Liver (tissue), 9 donors: Measurements from ENCODE around the gene UPK3A. TPM values are rescaled to one million over a fixed set of nuclear protein-coding genes. Genes with fewer than 3 reads are reported as not detected.

Source experiments
- DNase-seq: peaks from one replicate; pipeline ENCODE4 v3.0.0-alpha.2; 2017; ENCODE audit warnings: low spot score
- H3K27ac ChIP-seq, 2 donors: one replicate each; pipeline ENCODE4 v1.7.0; 2013; ENCODE audit warnings: inconsistent platforms in 2 of 2, low read length in 2 of 2, control low read depth in 1 of 2, low read depth in 1 of 2, mild to moderate bottlenecking in 1 of 2
- H3K27me3 ChIP-seq, 4 donors: one replicate each; pipeline versions ENCODE4 v1.6.1 to v1.7.0; 2013; ENCODE audit warnings: low read length in 3 of 4, inconsistent platforms in 1 of 4, mild to moderate bottlenecking in 1 of 4, moderate library complexity in 1 of 4; ENCODE audit not compliant: control insufficient read depth in 4 of 4, insufficient read depth in 4 of 4
- H3K36me3 ChIP-seq, 4 donors: one replicate each; pipeline versions ENCODE4 v1.6.1 to v1.7.0; 2013; ENCODE audit warnings: low read length in 3 of 4, mild to moderate bottlenecking in 3 of 4, low read depth in 1 of 4, moderate library complexity in 1 of 4; ENCODE audit not compliant: control insufficient read depth in 4 of 4, insufficient read depth in 3 of 4
- H3K4me1 ChIP-seq, 4 donors: one replicate each; pipeline versions ENCODE4 v1.6.1 to v1.7.0; 2013; ENCODE audit warnings: low read length in 3 of 4, mild to moderate bottlenecking in 3 of 4, moderate library complexity in 1 of 4; ENCODE audit not compliant: control insufficient read depth in 4 of 4, insufficient read depth in 4 of 4
- H3K4me3 ChIP-seq, 3 donors: one replicate each; pipeline versions ENCODE4 v1.6.1 to v1.7.0; 2013; ENCODE audit warnings: low read length in 3 of 3, control low read depth in 1 of 3, low read depth in 1 of 3, mild to moderate bottlenecking in 1 of 3
- H3K9ac ChIP-seq, 2 donors: one replicate each; pipeline ENCODE4 v1.7.0; 2013; ENCODE audit warnings: low read length in 2 of 2, mild to moderate bottlenecking in 2 of 2, moderate library complexity in 2 of 2, control low read depth in 1 of 2, low read depth in 1 of 2
- H3K9me3 ChIP-seq, 4 donors: one replicate each; pipeline versions ENCODE4 v1.6.1 to v1.7.0; 2013; ENCODE audit warnings: low read length in 3 of 4; ENCODE audit not compliant: control insufficient read depth in 4 of 4
- EGR1 ChIP-seq, 2 donors: IDR thresholded peaks; 2 replicates each; pipeline ENCODE4 v1.6.1; 2016 to 2018; ENCODE audit warnings: antibody characterized with exemption in 2 of 2, low read depth in 2 of 2
- FOXA1 ChIP-seq: IDR thresholded peaks from 2 replicates; pipeline ENCODE4 v1.6.1; 2016; ENCODE audit warnings: antibody characterized with exemption
- FOXA2 ChIP-seq: IDR thresholded peaks from 2 replicates; pipeline ENCODE4 v1.6.1; 2016; ENCODE audit warnings: antibody characterized with exemption
- GABPA ChIP-seq, 2 donors: IDR thresholded peaks in 1 of 2; conservative IDR thresholded peaks in 1 of 2; 2 replicates each; pipeline ENCODE4 v1.6.1; 2016; ENCODE audit warnings: antibody characterized with exemption in 2 of 2, mild to moderate bottlenecking in 1 of 2, moderate library complexity in 1 of 2
- HNF4A ChIP-seq, 2 donors: conservative IDR thresholded peaks; 2 replicates each; pipeline ENCODE4 v1.6.1; 2016; ENCODE audit warnings: antibody characterized with exemption in 2 of 2, mild to moderate bottlenecking in 2 of 2
- HNF4G ChIP-seq: IDR thresholded peaks from 2 replicates; pipeline ENCODE4 v1.6.1; 2016; ENCODE audit warnings: antibody characterized with exemption
- JUND ChIP-seq, 2 donors: IDR thresholded peaks; 2 replicates each; pipeline ENCODE4 v1.6.1; 2016; ENCODE audit warnings: antibody characterized with exemption in 2 of 2
- NR2F2 ChIP-seq: IDR thresholded peaks from 2 replicates; pipeline ENCODE4 v1.6.1; 2016; ENCODE audit warnings: antibody characterized with exemption
- RAD21 ChIP-seq, 2 donors: IDR thresholded peaks; 2 replicates each; pipeline ENCODE4 v1.6.1; 2016; ENCODE audit warnings: antibody characterized with exemption in 2 of 2, mild to moderate bottlenecking in 2 of 2
- RXRA ChIP-seq, 2 donors: IDR thresholded peaks; 2 replicates each; pipeline ENCODE4 v1.6.1; 2017 to 2018; ENCODE audit warnings: antibody characterized with exemption in 2 of 2, mild to moderate bottlenecking in 1 of 2
- SP1 ChIP-seq: IDR thresholded peaks from 2 replicates; pipeline ENCODE4 v1.6.1; 2018; ENCODE audit warnings: antibody characterized with exemption, mild to moderate bottlenecking
- TAF1 ChIP-seq: conservative IDR thresholded peaks from 2 replicates; pipeline ENCODE4 v1.6.1; 2016; ENCODE audit warnings: antibody characterized with exemption, mild to moderate bottlenecking
- YY1 ChIP-seq: IDR thresholded peaks from 2 replicates; pipeline ENCODE4 v1.6.1; 2016; ENCODE audit warnings: antibody characterized with exemption, mild to moderate bottlenecking
- WGBS: extraction: QIAGEN DNeasy Blood & Tissue Kit; methylation state at CpG from one replicate; pipeline ENCODE4 v1.1.7; 2013; 5-methylcytosine and 5-hydroxymethylcytosine counted together
- polyA plus RNA-seq, 2 donors: library from polyadenylated mRNA; stranded (reverse) in 1 of 2; unstranded in 1 of 2; fragments of 200-250 nt in 1 of 2; fragments of >200 nt in 1 of 2; fragmentation: Nextera tagmentation in 1 of 2; extraction: Ambion mirVana in 1 of 2; gene quantifications; one replicate each; pipeline versions ENCODE4 v1.2.1 to v1.2.3, GENCODE V29; 2013 to 2015
- total RNA-seq, 2 donors: library from RNA; depleted of rRNA; stranded (reverse); fragments of >200 nt; gene quantifications; one replicate each; pipeline ENCODE4 v1.2.3, GENCODE V29; 2014
- TF ChIP-seq, protein P1 (sequence below): IDR thresholded peaks from 2 replicates; pipeline ENCODE4 v1.6.1; 2016; ENCODE audit warnings: antibody characterized with exemption
- TF ChIP-seq, protein P2 (sequence below): IDR thresholded peaks from 2 replicates; pipeline ENCODE4 v1.6.1; 2016; ENCODE audit warnings: antibody characterized with exemption
- TF ChIP-seq, protein P3 (sequence below): IDR thresholded peaks from 2 replicates; pipeline ENCODE4 v1.6.1; 2016; ENCODE audit warnings: antibody characterized with exemption, mild to moderate bottlenecking
- TF ChIP-seq, protein P4 (sequence below): fragments of 150-350 bp; IDR thresholded peaks from 2 replicates; pipeline ENCODE4 v1.5.1; 2017; ENCODE audit warnings: improper control_type of control experiment, low read depth, low read length; ENCODE audit not compliant: missing input control
- TF ChIP-seq, protein P5 (sequence below): IDR thresholded peaks from 2 replicates; pipeline ENCODE4 v1.6.1; 2016; ENCODE audit warnings: antibody characterized with exemption
- donor health status: healthy.
- donor health status: healthy.
- donor health status: healthy.
- donor health status: healthy.
- donor health status: healthy.

The UPK3A gene
- total and polyA plus RNA-seq, 4 donors: 0.42 TPM; not detected in 3

DNA sequence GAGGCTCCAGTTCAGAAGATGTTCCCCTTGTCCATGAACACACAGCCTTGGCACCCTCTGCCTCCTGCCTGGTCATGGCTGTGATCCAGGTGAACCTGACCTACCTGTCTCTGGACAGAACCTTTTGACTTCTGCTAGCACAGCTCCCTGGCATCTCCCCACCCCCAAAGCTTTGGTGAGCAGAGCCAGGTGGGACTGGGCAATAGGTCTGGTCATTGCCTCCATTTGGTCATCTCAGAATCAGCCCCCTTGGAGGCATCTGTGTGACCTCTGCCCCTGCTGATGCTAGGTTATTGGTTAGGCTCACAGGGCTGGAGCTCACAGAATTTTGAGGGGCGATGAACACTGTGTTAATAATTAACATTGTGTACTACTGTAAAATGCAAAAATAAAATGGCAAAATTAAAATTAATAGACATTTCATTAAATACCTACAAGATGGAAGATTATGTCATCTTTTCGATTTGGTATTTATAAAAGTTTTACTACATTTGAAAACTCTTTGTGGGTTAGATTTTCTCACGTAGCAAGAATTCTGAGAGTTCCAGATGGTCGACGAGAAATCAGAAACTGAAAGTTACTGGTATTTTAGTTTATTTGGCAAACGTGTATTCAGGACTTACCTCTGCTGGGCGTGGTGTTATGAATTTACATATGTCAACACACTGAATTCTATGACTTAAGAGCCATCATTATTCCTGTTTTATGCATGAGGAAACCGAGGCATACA lies 35.8 kb upstream of the UPK3A start:
- H3K4me3 ChIP-seq: peak overlapping the region in 2 of 3 donors; percentile 25
- TF ChIP-seq FOXA2: peak; percentile 28
- TF ChIP-seq JUND (IDR thresholded peaks at IDR 0.05): peak in 1 of 2 donors; percentile 76
- TF ChIP-seq YY1: peak; percentile 68
- TF ChIP-seq, protein P1, sequence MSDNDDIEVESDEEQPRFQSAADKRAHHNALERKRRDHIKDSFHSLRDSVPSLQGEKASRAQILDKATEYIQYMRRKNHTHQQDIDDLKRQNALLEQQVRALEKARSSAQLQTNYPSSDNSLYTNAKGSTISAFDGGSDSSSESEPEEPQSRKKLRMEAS: peak; percentile 56
- no peak for TF ChIP-seq FOXA1
- TF ChIP-seq TAF1: no peak
- TF ChIP-seq RAD21 (IDR thresholded peaks at IDR 0.05): no peak
- TF ChIP-seq, protein P2, sequence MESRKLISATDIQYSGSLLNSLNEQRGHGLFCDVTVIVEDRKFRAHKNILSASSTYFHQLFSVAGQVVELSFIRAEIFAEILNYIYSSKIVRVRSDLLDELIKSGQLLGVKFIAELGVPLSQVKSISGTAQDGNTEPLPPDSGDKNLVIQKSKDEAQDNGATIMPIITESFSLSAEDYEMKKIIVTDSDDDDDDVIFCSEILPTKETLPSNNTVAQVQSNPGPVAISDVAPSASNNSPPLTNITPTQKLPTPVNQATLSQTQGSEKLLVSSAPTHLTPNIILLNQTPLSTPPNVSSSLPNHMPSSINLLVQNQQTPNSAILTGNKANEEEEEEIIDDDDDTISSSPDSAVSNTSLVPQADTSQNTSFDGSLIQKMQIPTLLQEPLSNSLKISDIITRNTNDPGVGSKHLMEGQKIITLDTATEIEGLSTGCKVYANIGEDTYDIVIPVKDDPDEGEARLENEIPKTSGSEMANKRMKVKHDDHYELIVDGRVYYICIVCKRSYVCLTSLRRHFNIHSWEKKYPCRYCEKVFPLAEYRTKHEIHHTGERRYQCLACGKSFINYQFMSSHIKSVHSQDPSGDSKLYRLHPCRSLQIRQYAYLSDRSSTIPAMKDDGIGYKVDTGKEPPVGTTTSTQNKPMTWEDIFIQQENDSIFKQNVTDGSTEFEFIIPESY: peak; percentile 51
- TF ChIP-seq GABPA (IDR thresholded peaks at IDR 0.05 in 1 of 2, conservative IDR thresholded peaks at IDR 0.05 in 1 of 2): no peak
- TF ChIP-seq, protein P3, sequence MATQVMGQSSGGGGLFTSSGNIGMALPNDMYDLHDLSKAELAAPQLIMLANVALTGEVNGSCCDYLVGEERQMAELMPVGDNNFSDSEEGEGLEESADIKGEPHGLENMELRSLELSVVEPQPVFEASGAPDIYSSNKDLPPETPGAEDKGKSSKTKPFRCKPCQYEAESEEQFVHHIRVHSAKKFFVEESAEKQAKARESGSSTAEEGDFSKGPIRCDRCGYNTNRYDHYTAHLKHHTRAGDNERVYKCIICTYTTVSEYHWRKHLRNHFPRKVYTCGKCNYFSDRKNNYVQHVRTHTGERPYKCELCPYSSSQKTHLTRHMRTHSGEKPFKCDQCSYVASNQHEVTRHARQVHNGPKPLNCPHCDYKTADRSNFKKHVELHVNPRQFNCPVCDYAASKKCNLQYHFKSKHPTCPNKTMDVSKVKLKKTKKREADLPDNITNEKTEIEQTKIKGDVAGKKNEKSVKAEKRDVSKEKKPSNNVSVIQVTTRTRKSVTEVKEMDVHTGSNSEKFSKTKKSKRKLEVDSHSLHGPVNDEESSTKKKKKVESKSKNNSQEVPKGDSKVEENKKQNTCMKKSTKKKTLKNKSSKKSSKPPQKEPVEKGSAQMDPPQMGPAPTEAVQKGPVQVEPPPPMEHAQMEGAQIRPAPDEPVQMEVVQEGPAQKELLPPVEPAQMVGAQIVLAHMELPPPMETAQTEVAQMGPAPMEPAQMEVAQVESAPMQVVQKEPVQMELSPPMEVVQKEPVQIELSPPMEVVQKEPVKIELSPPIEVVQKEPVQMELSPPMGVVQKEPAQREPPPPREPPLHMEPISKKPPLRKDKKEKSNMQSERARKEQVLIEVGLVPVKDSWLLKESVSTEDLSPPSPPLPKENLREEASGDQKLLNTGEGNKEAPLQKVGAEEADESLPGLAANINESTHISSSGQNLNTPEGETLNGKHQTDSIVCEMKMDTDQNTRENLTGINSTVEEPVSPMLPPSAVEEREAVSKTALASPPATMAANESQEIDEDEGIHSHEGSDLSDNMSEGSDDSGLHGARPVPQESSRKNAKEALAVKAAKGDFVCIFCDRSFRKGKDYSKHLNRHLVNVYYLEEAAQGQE: peak; percentile 31
- TF ChIP-seq SP1: peak; percentile 65
- TF ChIP-seq RXRA (IDR thresholded peaks at IDR 0.05): peak; percentile 62 to 89
- TF ChIP-seq HNF4G: no peak
- no peak for TF ChIP-seq EGR1 (IDR thresholded peaks at IDR 0.05; ENCODE audit: low read depth in 2 of 2)
- TF ChIP-seq, protein P4, sequence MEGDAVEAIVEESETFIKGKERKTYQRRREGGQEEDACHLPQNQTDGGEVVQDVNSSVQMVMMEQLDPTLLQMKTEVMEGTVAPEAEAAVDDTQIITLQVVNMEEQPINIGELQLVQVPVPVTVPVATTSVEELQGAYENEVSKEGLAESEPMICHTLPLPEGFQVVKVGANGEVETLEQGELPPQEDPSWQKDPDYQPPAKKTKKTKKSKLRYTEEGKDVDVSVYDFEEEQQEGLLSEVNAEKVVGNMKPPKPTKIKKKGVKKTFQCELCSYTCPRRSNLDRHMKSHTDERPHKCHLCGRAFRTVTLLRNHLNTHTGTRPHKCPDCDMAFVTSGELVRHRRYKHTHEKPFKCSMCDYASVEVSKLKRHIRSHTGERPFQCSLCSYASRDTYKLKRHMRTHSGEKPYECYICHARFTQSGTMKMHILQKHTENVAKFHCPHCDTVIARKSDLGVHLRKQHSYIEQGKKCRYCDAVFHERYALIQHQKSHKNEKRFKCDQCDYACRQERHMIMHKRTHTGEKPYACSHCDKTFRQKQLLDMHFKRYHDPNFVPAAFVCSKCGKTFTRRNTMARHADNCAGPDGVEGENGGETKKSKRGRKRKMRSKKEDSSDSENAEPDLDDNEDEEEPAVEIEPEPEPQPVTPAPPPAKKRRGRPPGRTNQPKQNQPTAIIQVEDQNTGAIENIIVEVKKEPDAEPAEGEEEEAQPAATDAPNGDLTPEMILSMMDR: no peak
- peak; percentile 47 to 81 for TF ChIP-seq HNF4A (conservative IDR thresholded peaks at IDR 0.05)
- TF ChIP-seq, protein P5, sequence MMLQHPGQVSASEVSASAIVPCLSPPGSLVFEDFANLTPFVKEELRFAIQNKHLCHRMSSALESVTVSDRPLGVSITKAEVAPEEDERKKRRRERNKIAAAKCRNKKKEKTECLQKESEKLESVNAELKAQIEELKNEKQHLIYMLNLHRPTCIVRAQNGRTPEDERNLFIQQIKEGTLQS: no peak
- no peak for TF ChIP-seq NR2F2
- WGBS: 26% methylated on average over 8 of the region's 8 CpGs
- H3K27me3 ChIP-seq: no peaks in the 10 kb centered on the region
- peak overlapping the region; percentile 96 to 99 for H3K27ac ChIP-seq
- H3K36me3 ChIP-seq: no peaks in the 10 kb centered on the region
- peaks cover 3 to 33% (median 13%) of the 10 kb centered on the region in 4 donors for H3K4me1 ChIP-seq
- no peak for DNase-seq
- H3K9me3 ChIP-seq: no peaks in the 10 kb centered on the region
- peak overlapping the region in 1 of 2 donors; percentile 58 for H3K9ac ChIP-seq
